ENCODE data around the gene FOXP1. TPM values are rescaled to one million over a fixed set of nuclear protein-coding genes. Genes with fewer than 3 reads are reported as not detected.

The FOXP1 gene
- polyA plus RNA-seq, 1 donor (not counting 4 experiments of a cell fraction or from before 2014, with no cell fraction given), result 14.6 TPM

DNA sequence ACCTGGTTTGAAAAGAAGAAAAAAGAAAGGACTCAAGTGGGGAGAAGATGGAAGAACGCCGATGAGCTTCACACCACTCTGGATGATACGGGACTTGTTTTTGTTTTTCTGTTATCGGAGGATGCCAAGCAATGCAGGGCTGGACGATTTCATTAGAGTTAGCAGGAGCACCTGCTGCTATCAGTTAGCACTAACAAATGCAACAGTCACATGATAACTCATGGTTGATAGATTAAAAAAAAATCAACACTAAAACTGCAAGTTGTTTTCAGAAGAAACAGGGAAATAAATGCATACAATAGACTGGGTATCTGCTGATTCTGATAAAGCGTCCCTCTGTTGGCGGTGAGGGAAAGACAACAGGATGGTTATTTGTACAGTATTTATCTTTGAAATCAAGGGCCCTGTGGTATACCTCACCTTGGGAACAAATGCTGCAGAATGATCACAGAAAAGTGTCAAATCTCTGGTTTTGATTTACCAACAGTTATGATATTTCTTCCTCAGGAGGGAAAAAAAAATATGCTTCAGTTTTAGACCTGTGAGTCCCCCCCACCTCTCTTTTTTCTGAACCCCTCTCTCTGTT, 575.1 kb downstream of the FOXP1 start:
- peak; percentile 20 for FAIRE-seq
- Histone ChIP-seq H3K36me3 (ENCODE audit: control insufficient read depth in 2 of 2, extremely low read depth in 1 of 2, insufficient read depth in 2 of 2, low read length in 2 of 2) (no peaks in the 10 kb centered on the region), H3K9ac (ENCODE audit: control insufficient read depth, extremely low read depth, insufficient read depth, low read length) (no peak overlapping the region), H3K79me2 (ENCODE audit: control insufficient read depth, insufficient read depth, low read length) (peaks cover 35% of the 10 kb centered on the region), H3K27me3 (ENCODE audit: control insufficient read depth, extremely low read depth, insufficient read depth, low read length) (no peaks in the 10 kb centered on the region), H2AFZ (ENCODE audit: control insufficient read depth, low read length) (no peak overlapping the region), H4K20me1 (ENCODE audit: control insufficient read depth, extremely low read depth, insufficient read depth, low read length) (no peaks in the 10 kb centered on the region), H3K4me1 (ENCODE audit: control insufficient read depth, extremely low read depth, insufficient read depth, low read length) (peaks cover 42% of the 10 kb centered on the region), H3K27ac (ENCODE audit: control insufficient read depth, insufficient read depth, low read length) (no peak overlapping the region), H3K4me3 (ENCODE audit: control insufficient read depth in 2 of 3, extremely low read depth in 1 of 3, insufficient read depth in 2 of 3, low read depth in 1 of 3, low read length in 3 of 3) (no peak overlapping the region), H3K4me2 (ENCODE audit: control insufficient read depth, extremely low read depth, insufficient read depth, low read depth, low read length) (no peak overlapping the region), H3K9me3 (ENCODE audit: control insufficient read depth, low read depth, low read length) (no peaks in the 10 kb centered on the region), H3K9me1 (ENCODE audit: control insufficient read depth, extremely low read depth, insufficient read depth, low read length) (no peaks in the 10 kb centered on the region)
- dilution Hi-C loops (cut with MboI; ENCODE audit: extremely low pct_ligation_motif_present, low sequenced_read_pairs), result no loop called here
- TF ChIP-seq, protein P1, sequence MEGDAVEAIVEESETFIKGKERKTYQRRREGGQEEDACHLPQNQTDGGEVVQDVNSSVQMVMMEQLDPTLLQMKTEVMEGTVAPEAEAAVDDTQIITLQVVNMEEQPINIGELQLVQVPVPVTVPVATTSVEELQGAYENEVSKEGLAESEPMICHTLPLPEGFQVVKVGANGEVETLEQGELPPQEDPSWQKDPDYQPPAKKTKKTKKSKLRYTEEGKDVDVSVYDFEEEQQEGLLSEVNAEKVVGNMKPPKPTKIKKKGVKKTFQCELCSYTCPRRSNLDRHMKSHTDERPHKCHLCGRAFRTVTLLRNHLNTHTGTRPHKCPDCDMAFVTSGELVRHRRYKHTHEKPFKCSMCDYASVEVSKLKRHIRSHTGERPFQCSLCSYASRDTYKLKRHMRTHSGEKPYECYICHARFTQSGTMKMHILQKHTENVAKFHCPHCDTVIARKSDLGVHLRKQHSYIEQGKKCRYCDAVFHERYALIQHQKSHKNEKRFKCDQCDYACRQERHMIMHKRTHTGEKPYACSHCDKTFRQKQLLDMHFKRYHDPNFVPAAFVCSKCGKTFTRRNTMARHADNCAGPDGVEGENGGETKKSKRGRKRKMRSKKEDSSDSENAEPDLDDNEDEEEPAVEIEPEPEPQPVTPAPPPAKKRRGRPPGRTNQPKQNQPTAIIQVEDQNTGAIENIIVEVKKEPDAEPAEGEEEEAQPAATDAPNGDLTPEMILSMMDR (optimal IDR thresholded peaks at IDR 0.05 in 1 of 3, IDR thresholded peaks at IDR 0.05 in 1 of 3, conservative IDR thresholded peaks at IDR 0.05 in 1 of 3; ENCODE audit: extremely low read depth in 1 of 3, insufficient read depth in 2 of 3, low read length in 3 of 3), result no peak
- TF ChIP-seq EZH2 (IDR thresholded peaks at IDR 0.05; ENCODE audit: low read length), result no peak
- DNase-seq (ENCODE audit: low read depth, low spot score), result no peak

DNA sequence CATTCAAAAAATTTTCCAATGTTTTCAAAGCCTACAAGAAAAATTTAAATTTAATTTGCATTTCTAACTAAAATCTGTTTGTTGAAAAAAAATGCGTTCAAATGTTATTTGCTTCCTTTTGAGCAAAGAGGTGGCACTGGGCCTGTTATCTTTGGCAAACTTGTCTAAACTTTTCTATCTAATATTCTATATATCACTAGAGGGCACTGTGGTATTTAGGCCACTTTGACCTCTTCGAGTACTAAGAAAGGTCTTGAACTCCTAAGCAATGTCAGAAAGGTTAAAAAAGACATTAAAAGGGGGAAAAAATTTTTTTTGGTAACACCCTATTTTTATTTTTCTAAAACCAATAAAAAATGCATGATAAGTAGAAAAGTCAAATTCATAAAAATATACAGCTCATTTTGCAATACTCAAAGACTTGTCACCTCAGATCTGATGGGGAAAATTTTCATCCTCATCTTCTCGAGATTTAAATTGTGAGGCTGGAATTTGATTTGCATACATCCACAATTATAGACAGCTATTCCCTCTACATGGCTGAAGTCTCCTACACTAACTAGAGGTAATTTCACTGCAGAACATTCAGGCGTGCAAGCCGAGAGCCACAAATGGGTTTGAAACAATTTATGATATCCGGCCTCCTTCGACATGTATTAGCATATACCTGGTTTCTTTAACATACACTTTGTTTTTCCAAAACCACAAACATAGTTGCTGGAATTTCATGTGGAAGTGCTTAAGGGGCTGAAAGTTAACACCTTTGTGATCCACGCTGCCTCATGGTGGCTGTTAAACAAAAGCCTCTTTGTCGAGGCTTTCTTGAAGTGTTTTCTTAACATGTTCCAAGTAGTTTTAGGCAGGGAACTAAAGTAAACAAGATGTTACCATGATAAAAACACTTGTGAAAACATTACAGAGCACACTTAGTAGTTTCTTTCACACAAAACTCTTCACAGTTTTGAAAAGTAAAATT, 576.4 kb downstream of the FOXP1 start:
- peak; percentile 54 for DNase-seq (ENCODE audit: low read depth, low spot score)
- no peak for TF ChIP-seq EZH2 (IDR thresholded peaks at IDR 0.05; ENCODE audit: low read length)
- TF ChIP-seq, protein P1 (optimal IDR thresholded peaks at IDR 0.05 in 1 of 3, IDR thresholded peaks at IDR 0.05 in 1 of 3, conservative IDR thresholded peaks at IDR 0.05 in 1 of 3; ENCODE audit: extremely low read depth in 1 of 3, insufficient read depth in 2 of 3, low read length in 3 of 3), result peak in 2 of 3 experiments; percentile 17 to 30
- H3K4me2 ChIP-seq (ENCODE audit: control insufficient read depth, extremely low read depth, insufficient read depth, low read depth, low read length), result peak overlapping the region; percentile 62

More for the DNA sequence above, 576.4 kb downstream of the FOXP1 start:
- H4K20me1 ChIP-seq (ENCODE audit: control insufficient read depth, extremely low read depth, insufficient read depth, low read length), result no peaks in the 10 kb centered on the region
- no peaks in the 10 kb centered on the region for H3K36me3 ChIP-seq (ENCODE audit: control insufficient read depth in 2 of 2, extremely low read depth in 1 of 2, insufficient read depth in 2 of 2, low read length in 2 of 2)
- peak; percentile 97 for FAIRE-seq
- no peaks in the 10 kb centered on the region for H3K27me3 ChIP-seq (ENCODE audit: control insufficient read depth, extremely low read depth, insufficient read depth, low read length)
- dilution Hi-C loops (cut with MboI; ENCODE audit: extremely low pct_ligation_motif_present, low sequenced_read_pairs), result no loop called here
- H3K9me1 ChIP-seq (ENCODE audit: control insufficient read depth, extremely low read depth, insufficient read depth, low read length), result no peaks in the 10 kb centered on the region
- no peak overlapping the region for H2AFZ ChIP-seq (ENCODE audit: control insufficient read depth, low read length)
- H3K9me3 ChIP-seq (ENCODE audit: control insufficient read depth, low read depth, low read length), result no peaks in the 10 kb centered on the region
- peak overlapping the region; percentile 33 for H3K9ac ChIP-seq (ENCODE audit: control insufficient read depth, extremely low read depth, insufficient read depth, low read length)
- H3K4me3 ChIP-seq (ENCODE audit: control insufficient read depth in 2 of 3, extremely low read depth in 1 of 3, insufficient read depth in 2 of 3, low read depth in 1 of 3, low read length in 3 of 3), result peak overlapping the region in 2 of 3 experiments; percentile 20 to 52
- H3K4me1 ChIP-seq (ENCODE audit: control insufficient read depth, extremely low read depth, insufficient read depth, low read length), result peaks cover 36% of the 10 kb centered on the region
- H3K27ac ChIP-seq (ENCODE audit: control insufficient read depth, insufficient read depth, low read length), result peak overlapping the region; percentile 73
- peaks cover 37% of the 10 kb centered on the region for H3K79me2 ChIP-seq (ENCODE audit: control insufficient read depth, insufficient read depth, low read length)

Measured in keratinocyte (primary cell).